Measurements from ENCODE around the gene GNAZ. TPM values are rescaled to one million over a fixed set of nuclear protein-coding genes. Genes with fewer than 3 reads are reported as not detected.

The GNAZ gene
- total RNA-seq, 1 experiment from 2014 or later: 11.1 TPM

GRCh38 chr22:23079240-23079768 lies 9.0 kb downstream of the GNAZ start:
- no peak overlapping the region for H3K4me2 ChIP-seq (ENCODE audit: low read length)

More at GRCh38 chr22:23079240-23079768, 9.0 kb downstream of the GNAZ start:
- DNase-seq (ENCODE audit: low read depth, low spot score) (no peak), ATAC-seq (no peak)
- ChIA-PET POLR2A (no interaction called here), RAD21 (ENCODE audit: low non-redundant PET in 1 of 2, low total read pairs in 2 of 2, uncharacterized antibody in 2 of 2, unreplicated experiment in 2 of 2) (no interaction called here), CTCF (no interaction called here)
- Histone ChIP-seq H3K9me2 (ENCODE audit: insufficient read depth) (no peaks in the 10 kb centered on the region), H3K79me2 (ENCODE audit: insufficient read depth, low read length) (no peaks in the 10 kb centered on the region), H3K27ac (ENCODE audit: low read depth, low read length) (no peak overlapping the region), H3K36me3 (ENCODE audit: control insufficient read depth in 1 of 2, insufficient read depth in 2 of 2, low read length in 2 of 2) (no peaks in the 10 kb centered on the region), H4K20me1 (ENCODE audit: insufficient read depth) (no peaks in the 10 kb centered on the region), H3K4me1 (ENCODE audit: control insufficient read depth in 1 of 2, insufficient read depth in 2 of 2, low read length in 2 of 2) (peaks cover 29 to 51% of the 10 kb centered on the region in 2 experiments), H3K27me3 (ENCODE audit: insufficient read depth, low read length) (no peaks in the 10 kb centered on the region), H3K9me3 (ENCODE audit: control insufficient read depth in 1 of 2, insufficient read depth in 1 of 2, low read depth in 1 of 2, low read length in 2 of 2) (no peaks in the 10 kb centered on the region), H3K4me3 (replicated peaks in 1 of 2; ENCODE audit: low read depth in 1 of 2, low read length in 2 of 2) (no peak overlapping the region), H3K9ac (ENCODE audit: low read length) (no peak overlapping the region), H2AFZ (ENCODE audit: low read depth, low read length, poor library complexity, severe bottlenecking) (no peak overlapping the region)
- TF ChIP-seq RAD21 (IDR thresholded peaks at IDR 0.05; ENCODE audit: low read depth) (no peak), REST (IDR thresholded peaks at IDR 0.05; ENCODE audit: low read depth) (no peak), CTCF (IDR thresholded peaks at IDR 0.05 in 2 of 3, conservative IDR thresholded peaks at IDR 0.05 in 1 of 3; ENCODE audit: borderline replicate concordance in 1 of 3, insufficient read depth in 1 of 3, low read depth in 2 of 3, low read length in 2 of 3) (no peak), EGR1 (IDR thresholded peaks at IDR 0.05; ENCODE audit: low read depth) (no peak), SIN3A (IDR thresholded peaks at IDR 0.05; ENCODE audit: low read depth) (no peak), ZBTB33 (IDR thresholded peaks at IDR 0.05; ENCODE audit: extremely low read depth, insufficient replicate concordance, low read length) (no peak), CEBPB (IDR thresholded peaks at IDR 0.05; ENCODE audit: low read depth) (no peak), SRF (IDR thresholded peaks at IDR 0.05; ENCODE audit: low read depth) (no peak), JUND (IDR thresholded peaks at IDR 0.05) (no peak), ATF3 (IDR thresholded peaks at IDR 0.05) (no peak), YY1 (IDR thresholded peaks at IDR 0.05; ENCODE audit: extremely low read depth, insufficient replicate concordance, low read depth, low read length) (no peak), POLR2AphosphoS5 (IDR thresholded peaks at IDR 0.05; ENCODE audit: low read depth, low read length) (no peak), SP1 (IDR thresholded peaks at IDR 0.05; ENCODE audit: low read depth) (no peak), ELF1 (IDR thresholded peaks at IDR 0.05; ENCODE audit: borderline replicate concordance, low read depth) (no peak), ZNF274 (IDR thresholded peaks at IDR 0.05; ENCODE audit: low read depth, low read length) (no peak)
- no TSS peak for BruUV-seq (replicated peaks)
- intact Hi-C loops (cut with micrococcal nuclease): no loop called here

All from HCT116 (cell line).